HepG2 (cell line): ENCODE data around the gene IL2RA. TPM values are rescaled to one million over a fixed set of nuclear protein-coding genes. Genes with fewer than 3 reads are reported as not detected.

ENCODE experiments used
- ETV6 ChIP-seq: sonication (generic); formaldehyde crosslinking; conservative IDR thresholded peaks from 2 replicates; pipeline ENCODE4 v1.4.0; 2020; ENCODE audit warnings: missing genetic modification reagents
- FOXK2 ChIP-seq: fragments of 450-650 bp; IDR thresholded peaks from 2 replicates; pipeline ENCODE4 v1.6.1; 2016
- HHEX ChIP-seq: IDR thresholded peaks from 2 replicates; pipeline ENCODE4 v1.6.1; 2016; ENCODE audit warnings: control low read depth
- MED8 ChIP-seq: sonication (generic); formaldehyde crosslinking; IDR thresholded peaks from 2 replicates; pipeline ENCODE4 v1.8.1; 2023; ENCODE audit warnings: mild to moderate bottlenecking, missing genetic modification reagents; ENCODE audit not compliant: insufficient replicate concordance
- NKX3-1 ChIP-seq: sonication (generic); formaldehyde crosslinking; IDR thresholded peaks from 2 replicates; pipeline ENCODE4 v1.5.0; 2020; ENCODE audit warnings: missing genetic modification reagents
- TCF12 ChIP-seq, 2 experiments: fragments of 450-650 bp in 1 of 2; sonication (generic) in 1 of 2; formaldehyde crosslinking in 1 of 2; IDR thresholded peaks; 2 replicates each; pipeline versions ENCODE4 v1.6.1 to v1.8.0; 2017 to 2022; ENCODE audit warnings: antibody characterized with exemption in 1 of 2, mild to moderate bottlenecking in 1 of 2, missing genetic modification reagents in 1 of 2, moderate library complexity in 1 of 2
- TCF7 ChIP-seq: sonication (generic); IDR thresholded peaks from 2 replicates; pipeline ENCODE4 v1.6.1; 2016; ENCODE audit warnings: antibody characterized with exemption, low read depth
- TGIF2 ChIP-seq: IDR thresholded peaks from 2 replicates; pipeline ENCODE4 v1.6.1; 2016; ENCODE audit warnings: control low read depth, missing compliant biosample characterization
- XBP1 ChIP-seq: sonication (generic); formaldehyde crosslinking; IDR thresholded peaks from 2 replicates; pipeline ENCODE4 v1.5.0; 2020; ENCODE audit warnings: missing genetic modification reagents
- ZNF224 ChIP-seq: sonication (generic); formaldehyde crosslinking; IDR thresholded peaks from 2 replicates; pipeline ENCODE4 v1.5.0; 2020; ENCODE audit warnings: mild to moderate bottlenecking, missing genetic modification reagents
- ZNF367 ChIP-seq: sonication (generic); formaldehyde crosslinking; IDR thresholded peaks from 2 replicates; pipeline ENCODE4 v1.4.0; 2020; ENCODE audit warnings: missing genetic modification reagents, borderline replicate concordance
- ZNF44 ChIP-seq: sonication (generic); formaldehyde crosslinking; IDR thresholded peaks from 2 replicates; pipeline ENCODE4 v1.5.1; 2020; ENCODE audit warnings: mild to moderate bottlenecking, missing genetic modification reagents
- ZNF674 ChIP-seq: sonication (generic); formaldehyde crosslinking; IDR thresholded peaks from 2 replicates; pipeline ENCODE4 v1.5.0; 2020; ENCODE audit warnings: low read depth, mild to moderate bottlenecking, missing genetic modification reagents
- ZNF75D ChIP-seq: sonication (generic); formaldehyde crosslinking; IDR thresholded peaks from 2 replicates; pipeline ENCODE4 v1.8.1; 2023; ENCODE audit warnings: missing genetic modification reagents, mild to moderate bottlenecking, borderline replicate concordance
- ZNF792 ChIP-seq: IDR thresholded peaks from 2 replicates; pipeline ENCODE4 v1.6.1; 2016
- ZSCAN25 ChIP-seq: sonication (generic); formaldehyde crosslinking; IDR thresholded peaks from 2 replicates; pipeline ENCODE4 v1.8.0; 2022; ENCODE audit warnings: mild to moderate bottlenecking, missing genetic modification reagents
- polyA plus RNA-seq, 8 experiments: library from polyadenylated mRNA; depleted of rRNA in 3 of 8; stranded (reverse) in 7 of 8; unstranded in 1 of 8; fragments of >200 nt; fragmentation: Illumina TruSeq in 4 of 8; extraction: Trizol in 4 of 8; gene quantifications; 2 replicates each; pipeline versions ENCODE4 v1.2.1 to v1.2.3, GENCODE V29; 2011 to 2016; ENCODE audit warnings: low read depth in 4 of 8, missing spikeins in 1 of 8, mixed read lengths in 1 of 8; ENCODE audit not compliant: insufficient read depth in 1 of 8
- total RNA-seq, 5 experiments: library from RNA; depleted of rRNA; stranded (reverse); fragments of >200 nt; fragmentation: Illumina TruSeq; extraction: Trizol; gene quantifications; 2 replicates each; pipeline ENCODE4 v1.2.3, GENCODE V29; 2016; ENCODE audit warnings: low read depth in 1 of 5
- TF ChIP-seq, protein P1 (sequence below): sonication (generic); formaldehyde crosslinking; IDR thresholded peaks from 2 replicates; pipeline ENCODE4 v1.4.0; 2020; ENCODE audit warnings: missing genetic modification reagents
- TF ChIP-seq, protein P2 (sequence below): sonication (generic); formaldehyde crosslinking; IDR thresholded peaks from 2 replicates; pipeline ENCODE4 v1.5.1; 2020; ENCODE audit warnings: mild to moderate bottlenecking, missing genetic modification reagents, moderate library complexity
- TF ChIP-seq, protein P3 (sequence below): sonication (generic); formaldehyde crosslinking; conservative IDR thresholded peaks from 2 replicates; pipeline ENCODE4 v1.8.1; 2023; ENCODE audit warnings: missing genetic modification reagents
- TF ChIP-seq, protein P4 (sequence below): sonication (generic); formaldehyde crosslinking; IDR thresholded peaks from 2 replicates; pipeline ENCODE4 v1.4.0; 2020; ENCODE audit warnings: missing genetic modification reagents

The IL2RA gene
- total and polyA plus RNA-seq, 2 of the 13 experiments (the other 11 are each of a cell fraction or from before 2014, with no cell fraction given): not detected

DNA sequence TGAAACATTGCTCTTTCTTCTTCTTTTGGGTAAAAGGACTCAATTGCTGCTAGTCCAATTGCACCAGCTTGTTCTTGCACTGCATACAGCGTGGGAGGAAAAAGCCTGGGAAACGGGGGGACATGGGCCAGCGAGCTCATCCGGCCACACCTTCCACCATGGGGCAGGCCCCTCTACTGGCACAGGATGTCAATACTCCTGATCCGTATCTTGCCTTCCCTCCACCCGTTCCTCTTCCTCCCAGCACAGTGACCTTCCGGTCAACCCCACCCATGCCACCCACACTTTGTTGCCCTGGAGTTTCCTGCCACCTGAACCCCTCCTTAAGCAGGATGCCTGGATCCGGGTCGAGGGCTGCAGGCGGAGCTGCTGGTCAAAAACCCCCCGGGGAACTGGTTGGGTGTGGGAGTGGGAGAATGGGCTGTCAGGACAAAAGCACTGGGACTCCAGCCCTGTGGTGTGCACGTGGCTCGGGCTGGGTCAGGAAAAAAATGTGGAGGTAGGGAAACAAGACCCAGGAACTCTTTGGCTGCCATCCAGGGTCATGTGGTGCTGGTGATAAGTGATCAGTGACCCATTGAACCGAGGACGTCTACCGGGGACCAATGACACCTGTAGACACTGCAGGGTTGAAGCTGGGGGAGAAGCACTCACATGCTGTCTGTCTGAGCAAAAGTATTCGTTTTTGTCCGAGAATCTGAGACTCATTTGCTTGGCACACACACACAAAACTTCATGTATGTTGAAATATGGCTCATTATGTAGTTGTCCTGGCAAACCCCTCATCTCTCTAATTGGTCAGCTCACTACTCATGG, 8.1 kb downstream of the IL2RA start (continued):
- TF ChIP-seq ZNF44 (CRISPR knock-in tag) (no peak), HHEX (CRISPR knock-in tag) (no peak), ZSCAN25 (no peak), ZNF224 (CRISPR knock-in tag) (no peak), NKX3-1 (no peak), TCF7 (no peak), XBP1 (CRISPR knock-in tag) (no peak), ZNF75D (CRISPR knock-in tag) (no peak), ZNF674 (CRISPR knock-in tag) (no peak), TGIF2 (CRISPR knock-in tag) (no peak), ETV6 (CRISPR knock-in tag) (no peak), MED8 (no peak), ZNF792 (CRISPR knock-in tag) (no peak), FOXK2 (no peak), TCF12 (IDR thresholded peaks at IDR 0.05) (no peak), TCF12 (CRISPR knock-in tag; IDR thresholded peaks at IDR 0.05) (no peak), ZNF367 (CRISPR knock-in tag) (no peak)
- TF ChIP-seq, protein P1, sequence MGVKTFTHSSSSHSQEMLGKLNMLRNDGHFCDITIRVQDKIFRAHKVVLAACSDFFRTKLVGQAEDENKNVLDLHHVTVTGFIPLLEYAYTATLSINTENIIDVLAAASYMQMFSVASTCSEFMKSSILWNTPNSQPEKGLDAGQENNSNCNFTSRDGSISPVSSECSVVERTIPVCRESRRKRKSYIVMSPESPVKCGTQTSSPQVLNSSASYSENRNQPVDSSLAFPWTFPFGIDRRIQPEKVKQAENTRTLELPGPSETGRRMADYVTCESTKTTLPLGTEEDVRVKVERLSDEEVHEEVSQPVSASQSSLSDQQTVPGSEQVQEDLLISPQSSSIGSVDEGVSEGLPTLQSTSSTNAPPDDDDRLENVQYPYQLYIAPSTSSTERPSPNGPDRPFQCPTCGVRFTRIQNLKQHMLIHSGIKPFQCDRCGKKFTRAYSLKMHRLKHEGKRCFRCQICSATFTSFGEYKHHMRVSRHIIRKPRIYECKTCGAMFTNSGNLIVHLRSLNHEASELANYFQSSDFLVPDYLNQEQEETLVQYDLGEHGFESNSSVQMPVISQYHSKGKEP (CRISPR knock-in tag): no peak
- TF ChIP-seq, protein P2, sequence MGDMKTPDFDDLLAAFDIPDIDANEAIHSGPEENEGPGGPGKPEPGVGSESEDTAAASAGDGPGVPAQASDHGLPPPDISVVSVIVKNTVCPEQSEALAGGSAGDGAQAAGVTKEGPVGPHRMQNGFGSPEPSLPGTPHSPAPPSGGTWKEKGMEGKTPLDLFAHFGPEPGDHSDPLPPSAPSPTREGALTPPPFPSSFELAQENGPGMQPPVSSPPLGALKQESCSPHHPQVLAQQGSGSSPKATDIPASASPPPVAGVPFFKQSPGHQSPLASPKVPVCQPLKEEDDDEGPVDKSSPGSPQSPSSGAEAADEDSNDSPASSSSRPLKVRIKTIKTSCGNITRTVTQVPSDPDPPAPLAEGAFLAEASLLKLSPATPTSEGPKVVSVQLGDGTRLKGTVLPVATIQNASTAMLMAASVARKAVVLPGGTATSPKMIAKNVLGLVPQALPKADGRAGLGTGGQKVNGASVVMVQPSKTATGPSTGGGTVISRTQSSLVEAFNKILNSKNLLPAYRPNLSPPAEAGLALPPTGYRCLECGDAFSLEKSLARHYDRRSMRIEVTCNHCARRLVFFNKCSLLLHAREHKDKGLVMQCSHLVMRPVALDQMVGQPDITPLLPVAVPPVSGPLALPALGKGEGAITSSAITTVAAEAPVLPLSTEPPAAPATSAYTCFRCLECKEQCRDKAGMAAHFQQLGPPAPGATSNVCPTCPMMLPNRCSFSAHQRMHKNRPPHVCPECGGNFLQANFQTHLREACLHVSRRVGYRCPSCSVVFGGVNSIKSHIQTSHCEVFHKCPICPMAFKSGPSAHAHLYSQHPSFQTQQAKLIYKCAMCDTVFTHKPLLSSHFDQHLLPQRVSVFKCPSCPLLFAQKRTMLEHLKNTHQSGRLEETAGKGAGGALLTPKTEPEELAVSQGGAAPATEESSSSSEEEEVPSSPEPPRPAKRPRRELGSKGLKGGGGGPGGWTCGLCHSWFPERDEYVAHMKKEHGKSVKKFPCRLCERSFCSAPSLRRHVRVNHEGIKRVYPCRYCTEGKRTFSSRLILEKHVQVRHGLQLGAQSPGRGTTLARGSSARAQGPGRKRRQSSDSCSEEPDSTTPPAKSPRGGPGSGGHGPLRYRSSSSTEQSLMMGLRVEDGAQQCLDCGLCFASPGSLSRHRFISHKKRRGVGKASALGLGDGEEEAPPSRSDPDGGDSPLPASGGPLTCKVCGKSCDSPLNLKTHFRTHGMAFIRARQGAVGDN (CRISPR knock-in tag): peak; percentile 93
- TF ChIP-seq, protein P3, sequence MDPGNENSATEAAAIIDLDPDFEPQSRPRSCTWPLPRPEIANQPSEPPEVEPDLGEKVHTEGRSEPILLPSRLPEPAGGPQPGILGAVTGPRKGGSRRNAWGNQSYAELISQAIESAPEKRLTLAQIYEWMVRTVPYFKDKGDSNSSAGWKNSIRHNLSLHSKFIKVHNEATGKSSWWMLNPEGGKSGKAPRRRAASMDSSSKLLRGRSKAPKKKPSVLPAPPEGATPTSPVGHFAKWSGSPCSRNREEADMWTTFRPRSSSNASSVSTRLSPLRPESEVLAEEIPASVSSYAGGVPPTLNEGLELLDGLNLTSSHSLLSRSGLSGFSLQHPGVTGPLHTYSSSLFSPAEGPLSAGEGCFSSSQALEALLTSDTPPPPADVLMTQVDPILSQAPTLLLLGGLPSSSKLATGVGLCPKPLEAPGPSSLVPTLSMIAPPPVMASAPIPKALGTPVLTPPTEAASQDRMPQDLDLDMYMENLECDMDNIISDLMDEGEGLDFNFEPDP (CRISPR knock-in tag): no peak
- TF ChIP-seq, protein P4, sequence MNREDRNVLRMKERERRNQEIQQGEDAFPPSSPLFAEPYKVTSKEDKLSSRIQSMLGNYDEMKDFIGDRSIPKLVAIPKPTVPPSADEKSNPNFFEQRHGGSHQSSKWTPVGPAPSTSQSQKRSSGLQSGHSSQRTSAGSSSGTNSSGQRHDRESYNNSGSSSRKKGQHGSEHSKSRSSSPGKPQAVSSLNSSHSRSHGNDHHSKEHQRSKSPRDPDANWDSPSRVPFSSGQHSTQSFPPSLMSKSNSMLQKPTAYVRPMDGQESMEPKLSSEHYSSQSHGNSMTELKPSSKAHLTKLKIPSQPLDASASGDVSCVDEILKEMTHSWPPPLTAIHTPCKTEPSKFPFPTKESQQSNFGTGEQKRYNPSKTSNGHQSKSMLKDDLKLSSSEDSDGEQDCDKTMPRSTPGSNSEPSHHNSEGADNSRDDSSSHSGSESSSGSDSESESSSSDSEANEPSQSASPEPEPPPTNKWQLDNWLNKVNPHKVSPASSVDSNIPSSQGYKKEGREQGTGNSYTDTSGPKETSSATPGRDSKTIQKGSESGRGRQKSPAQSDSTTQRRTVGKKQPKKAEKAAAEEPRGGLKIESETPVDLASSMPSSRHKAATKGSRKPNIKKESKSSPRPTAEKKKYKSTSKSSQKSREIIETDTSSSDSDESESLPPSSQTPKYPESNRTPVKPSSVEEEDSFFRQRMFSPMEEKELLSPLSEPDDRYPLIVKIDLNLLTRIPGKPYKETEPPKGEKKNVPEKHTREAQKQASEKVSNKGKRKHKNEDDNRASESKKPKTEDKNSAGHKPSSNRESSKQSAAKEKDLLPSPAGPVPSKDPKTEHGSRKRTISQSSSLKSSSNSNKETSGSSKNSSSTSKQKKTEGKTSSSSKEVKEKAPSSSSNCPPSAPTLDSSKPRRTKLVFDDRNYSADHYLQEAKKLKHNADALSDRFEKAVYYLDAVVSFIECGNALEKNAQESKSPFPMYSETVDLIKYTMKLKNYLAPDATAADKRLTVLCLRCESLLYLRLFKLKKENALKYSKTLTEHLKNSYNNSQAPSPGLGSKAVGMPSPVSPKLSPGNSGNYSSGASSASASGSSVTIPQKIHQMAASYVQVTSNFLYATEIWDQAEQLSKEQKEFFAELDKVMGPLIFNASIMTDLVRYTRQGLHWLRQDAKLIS (CRISPR knock-in tag): no peak
